HG03103 (cell line): ENCODE results near the gene CAMK2G.
"Not testable (repeated sequence)": the region's sequence is repeated elsewhere in the genome, so short reads cannot be mapped to it uniquely, and the experiment has no call there.

Experiments used
- ATAC-seq: cut with Tn5 transposase; IDR thresholded peaks from one replicate; pipeline ENCODE4 v1.9.1; 2021; ENCODE audit warnings: low read depth; ENCODE audit not compliant: unreplicated experiment

Gene CAMK2G

DNA sequence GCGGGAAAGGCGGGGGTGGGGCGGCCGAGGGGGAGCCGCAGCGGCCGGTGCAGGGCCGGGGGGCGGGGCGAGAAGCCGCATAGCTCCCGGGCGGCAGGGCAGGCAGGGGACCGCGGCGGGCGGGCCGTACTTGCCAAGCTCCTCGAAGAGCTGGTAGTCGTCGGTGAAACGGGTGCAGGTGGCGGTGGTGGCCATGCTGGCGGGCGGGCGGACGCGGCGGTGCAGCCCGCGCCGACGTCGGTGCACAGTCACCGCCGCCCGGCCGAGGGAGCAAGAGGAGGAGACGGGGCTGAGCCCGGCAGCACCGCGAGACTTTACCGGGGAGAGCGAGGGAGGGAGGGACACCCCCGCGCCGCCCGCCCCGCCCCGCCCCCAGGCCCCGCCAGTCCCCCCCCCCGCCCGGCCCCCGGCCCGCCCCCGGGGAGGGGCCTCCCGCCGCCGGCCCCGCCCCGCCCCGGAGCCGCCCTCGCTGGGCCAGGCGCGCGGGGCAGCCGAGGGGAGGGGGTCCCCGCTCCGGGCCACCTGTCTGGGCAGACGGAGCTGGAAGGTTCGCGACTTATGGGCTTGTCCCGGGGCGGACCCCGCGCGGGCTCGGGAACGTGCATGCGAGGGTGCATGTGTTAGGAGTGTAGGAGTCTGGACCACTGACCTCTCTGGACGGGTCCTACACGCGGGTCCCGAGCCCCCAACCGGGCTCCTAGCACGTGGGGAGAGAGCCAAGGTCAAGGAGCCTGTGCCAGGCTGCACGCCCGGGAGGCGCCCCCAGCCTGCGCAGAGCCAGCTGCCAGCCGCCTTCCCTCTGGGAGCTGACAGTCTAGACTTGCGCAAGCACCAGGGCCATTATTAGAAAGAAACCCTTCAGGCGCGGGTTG, at the start of gene CAMK2G:
TSS of gene CAMK2G (minus strand) at position 289 of the 872 bp plus-strand sequence. CDS start at position 195, 94 bp downstream.
- ATAC-seq: peak; percentile 80

DNA sequence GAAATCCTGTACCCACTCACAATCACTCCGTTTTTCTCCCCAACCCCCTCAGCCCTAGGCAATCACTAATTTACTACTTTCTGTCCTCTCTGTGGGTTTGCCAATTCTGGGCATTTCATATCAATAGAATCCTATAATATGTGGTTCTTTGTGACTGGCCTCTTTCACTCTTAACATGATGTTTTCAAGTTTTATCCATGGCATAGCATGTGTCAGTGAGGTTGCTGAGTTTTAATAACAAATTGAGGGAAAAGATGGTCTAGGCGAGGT, 48.4 kb upstream of the CAMK2G start:
- ATAC-seq: no peak

DNA sequence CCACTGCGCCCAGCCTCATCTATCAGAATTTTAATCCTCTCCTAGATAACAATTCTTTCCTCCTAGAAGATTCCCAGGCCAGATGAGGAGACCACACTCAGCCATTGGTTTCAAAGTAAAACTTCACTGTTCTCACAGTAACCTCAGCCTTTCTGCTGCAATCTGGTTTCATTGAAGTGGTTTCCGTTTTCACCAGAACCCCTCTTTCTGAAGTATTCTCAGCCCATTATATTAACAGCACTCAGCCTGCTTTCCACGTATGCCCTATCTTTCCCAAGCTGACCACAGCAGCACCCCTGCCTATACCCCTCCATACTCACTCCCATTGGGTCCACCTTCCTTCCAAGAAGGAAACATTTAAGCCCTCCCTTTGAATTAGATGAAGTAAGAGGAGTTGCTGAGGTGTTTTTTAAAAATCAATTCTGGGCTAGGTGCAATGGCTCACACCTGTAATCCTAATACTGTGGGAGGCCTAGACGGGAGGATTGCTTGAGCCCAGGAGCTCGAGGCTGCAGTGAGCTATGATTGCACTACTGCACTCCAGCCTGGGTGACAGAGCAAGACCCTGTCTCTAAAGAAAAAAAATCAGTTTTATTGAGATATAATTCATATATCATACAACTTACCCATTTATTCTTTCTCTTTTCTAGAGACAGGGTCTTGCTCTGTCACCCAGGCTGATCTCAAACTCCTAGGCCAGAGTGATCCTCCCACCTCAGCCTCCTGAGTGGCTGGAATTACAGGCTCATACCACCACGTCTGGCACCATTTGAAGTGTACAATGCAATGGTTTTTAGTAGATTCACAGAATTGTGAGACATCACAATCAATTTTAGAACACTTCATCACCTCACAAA, 47.9 kb upstream of the CAMK2G start:
- ATAC-seq: no peak

DNA sequence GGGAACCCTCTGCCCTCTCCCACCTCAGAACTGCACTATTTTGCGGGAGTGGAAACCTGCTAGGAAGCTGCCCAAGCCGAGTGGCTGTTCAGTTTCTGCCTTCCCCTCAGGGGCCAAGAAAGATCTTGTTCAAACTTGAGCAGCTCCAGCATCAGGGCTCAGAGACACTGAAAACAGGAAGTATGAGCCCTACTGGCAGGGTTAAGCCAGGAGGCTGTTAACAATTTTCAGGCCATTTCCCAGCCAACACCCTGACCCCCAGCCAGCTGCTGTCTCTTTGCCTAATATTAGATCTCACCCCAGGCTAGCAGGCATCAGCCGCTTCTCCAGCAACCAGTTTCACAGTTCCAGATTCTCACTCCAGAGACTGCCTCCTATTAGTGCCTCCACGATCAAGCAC, 45.7 kb upstream of the CAMK2G start:
- ATAC-seq: no peak

DNA sequence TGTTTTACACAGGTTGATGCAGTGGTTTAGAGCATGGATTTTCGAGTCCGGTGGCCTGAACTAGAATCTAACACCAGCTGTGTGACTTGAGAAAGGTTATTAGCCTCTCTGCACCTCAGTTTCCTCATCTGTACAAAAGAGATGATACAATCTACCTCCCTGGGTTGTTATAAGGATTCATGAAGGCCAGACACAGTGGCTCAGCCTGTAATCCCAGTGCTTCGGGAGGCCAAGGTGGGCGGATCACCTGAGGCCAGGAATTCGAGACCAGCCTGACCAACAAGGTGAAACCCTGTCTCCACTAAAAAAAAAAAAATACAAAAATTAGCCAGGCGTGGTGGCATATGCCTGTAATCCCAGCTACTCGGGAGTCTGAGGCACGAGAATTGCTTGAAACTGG, 45.1 kb upstream of the CAMK2G start:
- not testable (repeated sequence) for ATAC-seq

DNA sequence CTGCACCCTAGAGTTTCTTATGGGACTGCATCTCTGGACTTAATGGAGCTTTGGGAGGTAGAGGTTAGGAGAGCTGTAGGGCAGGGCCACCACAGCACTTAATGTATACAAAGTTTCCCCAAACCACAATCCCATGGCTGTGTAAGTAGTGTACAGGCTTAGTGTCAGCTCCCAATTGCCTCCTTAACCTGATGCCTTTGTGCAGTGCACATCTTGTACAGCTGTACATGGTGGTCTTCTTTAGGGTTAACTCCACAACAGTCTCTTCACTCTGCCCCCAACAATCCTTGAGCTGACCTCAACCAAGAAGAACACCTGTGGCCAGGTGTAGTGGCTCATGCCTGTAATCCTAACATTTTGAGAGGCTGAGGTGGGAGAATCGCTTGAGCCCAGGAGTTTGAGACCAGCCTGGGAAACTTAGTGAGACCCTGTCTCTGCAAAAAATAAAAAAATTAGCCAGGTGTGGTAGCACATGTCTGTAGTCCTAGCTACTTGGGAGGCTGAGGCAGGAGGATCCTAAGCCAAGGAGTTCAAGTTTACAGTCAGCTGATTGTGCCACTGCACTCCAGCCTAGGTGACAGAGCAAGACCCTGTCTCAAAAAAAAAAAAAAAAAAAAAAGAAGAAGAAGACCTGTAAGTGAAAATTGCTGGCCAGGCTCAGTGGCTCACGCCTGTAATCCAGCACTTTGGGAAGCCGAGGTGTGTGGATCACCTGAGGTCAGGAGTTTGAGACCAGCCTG, 43.4 kb upstream of the CAMK2G start:
- ATAC-seq: no peak

DNA sequence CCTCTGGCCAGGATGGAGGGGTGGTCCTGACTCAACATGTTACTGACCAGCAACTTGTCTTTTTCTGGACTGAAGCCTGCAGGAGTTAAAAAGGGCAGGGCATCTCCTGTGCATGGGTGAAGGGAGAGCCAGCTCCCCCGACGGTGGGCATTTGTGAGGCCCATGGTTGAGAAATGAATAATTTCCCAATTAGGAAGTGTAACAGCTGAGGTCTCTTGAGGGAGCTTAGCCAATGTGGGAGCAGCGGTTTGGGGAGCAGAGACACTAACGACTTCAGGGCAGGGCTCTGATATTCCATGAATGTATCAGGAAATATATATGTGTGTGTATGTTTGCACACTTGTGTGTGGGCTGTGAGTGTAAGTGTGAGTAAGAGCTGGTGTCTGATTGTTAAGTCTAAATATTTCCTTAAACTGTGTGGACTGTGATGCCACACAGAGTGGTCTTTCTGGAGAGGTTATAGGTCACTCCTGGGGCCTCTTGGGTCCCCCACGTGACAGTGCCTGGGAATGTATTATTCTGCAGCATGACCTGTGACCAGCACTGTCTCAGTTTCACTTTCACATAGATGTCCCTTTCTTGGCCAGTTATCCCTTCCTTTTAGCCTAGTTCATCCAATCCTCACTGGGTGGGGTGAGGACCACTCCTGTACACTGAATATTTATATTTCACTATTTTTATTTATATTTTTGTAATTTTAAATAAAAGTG, 42.6 kb upstream of the CAMK2G start:
- no peak for ATAC-seq

DNA sequence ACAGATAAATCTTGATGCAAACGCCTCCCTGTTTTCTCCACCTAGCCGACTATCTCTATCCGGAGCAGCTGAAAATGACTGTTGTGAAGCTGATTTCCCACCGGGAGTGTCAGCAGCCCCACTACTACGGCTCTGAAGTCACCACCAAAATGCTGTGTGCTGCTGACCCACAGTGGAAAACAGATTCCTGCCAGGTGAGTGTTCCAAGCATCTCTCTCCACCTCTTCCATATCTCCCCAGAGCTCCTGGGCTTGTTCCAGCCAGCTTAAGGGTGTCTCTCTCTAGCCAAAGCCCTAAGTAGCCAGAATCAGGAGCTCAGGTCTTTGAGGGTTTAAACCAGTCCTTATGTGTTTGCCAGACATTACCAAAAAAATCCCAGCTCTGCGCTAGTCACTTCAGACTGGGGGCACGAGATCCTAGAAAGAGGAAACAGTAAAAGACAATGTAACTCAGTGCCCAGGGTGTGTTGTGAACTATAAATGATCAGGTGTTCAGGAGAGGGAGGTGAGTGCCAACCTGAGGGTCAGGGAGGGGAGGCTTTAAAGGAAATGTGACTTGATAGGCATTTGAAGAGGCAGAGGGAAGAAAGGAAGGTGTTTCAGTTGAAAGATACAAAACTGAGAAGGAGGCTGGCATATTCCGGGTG, 41.0 kb upstream of the CAMK2G start:
- no peak for ATAC-seq

DNA sequence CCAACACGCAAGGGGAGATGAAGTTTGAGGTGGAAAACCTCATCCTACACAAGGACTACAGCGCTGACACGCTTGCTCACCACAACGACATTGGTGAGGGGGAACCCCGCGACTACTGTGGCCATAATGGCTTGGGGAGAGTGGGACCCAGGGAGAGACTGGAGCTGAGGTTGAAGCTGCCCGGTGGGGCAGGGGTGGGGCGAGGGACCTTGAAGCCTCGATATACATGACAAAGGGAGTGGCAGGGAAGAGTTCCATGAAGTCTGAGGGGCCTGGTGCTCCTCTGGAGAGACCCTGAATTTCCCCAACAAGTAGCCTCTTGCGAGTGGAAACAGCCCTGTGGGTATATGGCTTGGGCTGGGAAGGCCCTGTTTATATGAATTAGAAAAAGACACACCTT, 39.7 kb upstream of the CAMK2G start:
- ATAC-seq: no peak

DNA sequence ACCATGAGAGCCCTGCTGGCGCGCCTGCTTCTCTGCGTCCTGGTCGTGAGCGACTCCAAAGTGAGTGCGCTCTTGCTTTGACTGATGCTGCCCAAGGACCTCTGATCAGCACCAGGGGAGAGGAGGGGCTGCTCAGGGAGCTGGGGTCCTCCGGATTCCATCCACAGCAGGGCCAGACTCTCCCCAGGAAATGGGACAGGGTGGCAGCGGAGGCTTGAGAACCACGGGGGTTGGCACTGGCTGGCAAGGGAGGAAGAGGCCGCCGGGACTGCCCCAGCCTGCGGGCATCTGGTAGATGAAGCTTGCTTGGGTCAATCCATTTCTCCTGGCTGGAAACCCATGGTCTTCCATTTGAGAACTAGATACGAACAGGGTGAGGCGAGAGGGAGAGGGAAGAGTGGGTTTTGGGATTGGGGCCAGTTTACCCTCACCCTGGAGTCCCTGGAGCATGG, 37.2 kb upstream of the CAMK2G start:
- no peak for ATAC-seq

DNA sequence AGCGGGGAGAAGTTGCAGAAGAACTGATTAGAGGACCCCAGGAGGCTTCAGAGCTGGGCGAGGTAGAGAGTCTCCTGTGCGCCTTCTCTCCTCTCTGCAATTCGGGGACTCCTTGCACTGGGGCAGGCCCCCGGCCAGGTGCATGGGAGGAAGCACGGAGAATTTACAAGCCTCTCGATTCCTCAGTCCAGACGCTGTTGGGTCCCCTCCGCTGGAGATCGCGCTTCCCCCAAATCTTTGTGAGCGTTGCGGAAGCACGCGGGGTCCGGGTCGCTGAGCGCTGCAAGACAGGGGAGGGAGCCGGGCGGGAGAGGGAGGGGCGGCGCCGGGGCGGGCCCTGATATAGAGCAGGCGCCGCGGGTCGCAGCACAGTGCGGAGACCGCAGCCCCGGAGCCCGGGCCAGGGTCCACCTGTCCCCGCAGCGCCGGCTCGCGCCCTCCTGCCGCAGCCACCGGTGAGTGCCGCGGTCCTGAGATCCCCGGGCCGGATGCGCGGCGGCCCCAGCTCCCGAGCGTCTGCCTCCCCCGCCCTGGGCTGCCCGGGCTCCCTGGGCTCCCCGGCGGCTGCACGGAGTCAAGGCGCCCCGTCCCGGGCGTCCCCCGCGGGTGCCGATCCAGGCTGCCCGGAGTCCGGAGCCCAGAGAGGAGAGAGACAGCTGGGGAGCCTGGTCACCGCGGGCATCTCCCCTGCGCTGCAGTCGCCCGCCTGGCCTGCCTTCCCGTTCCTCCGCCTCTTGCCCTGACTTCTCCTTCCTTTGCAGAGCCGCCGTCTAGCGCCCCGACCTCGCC, 36.6 kb upstream of the CAMK2G start, which contains the start of gene PLAU:
TSS of gene PLAU (plus strand) at position 369 of the 789 bp plus-strand sequence. CDS start 424 bp downstream, outside the sequence.
- ATAC-seq: no peak

DNA sequence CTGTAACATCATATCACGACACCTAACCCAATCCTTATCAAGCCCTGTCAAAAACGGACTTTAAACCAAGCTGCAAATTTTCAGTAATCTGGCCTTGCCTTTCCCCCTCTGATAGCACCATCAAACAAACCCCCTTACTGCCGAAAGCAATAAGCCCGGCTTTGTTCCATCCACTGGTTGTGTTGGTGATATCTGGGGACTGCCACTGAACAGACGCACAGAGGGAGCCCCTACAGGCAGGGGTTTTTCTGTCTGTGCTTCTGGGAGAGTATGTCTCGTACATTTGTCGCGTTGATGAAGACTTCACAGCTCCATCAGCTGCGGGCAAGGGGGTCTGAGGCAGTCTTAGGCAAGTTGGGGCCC, 36.0 kb upstream of the CAMK2G start:
- ATAC-seq: no peak

DNA sequence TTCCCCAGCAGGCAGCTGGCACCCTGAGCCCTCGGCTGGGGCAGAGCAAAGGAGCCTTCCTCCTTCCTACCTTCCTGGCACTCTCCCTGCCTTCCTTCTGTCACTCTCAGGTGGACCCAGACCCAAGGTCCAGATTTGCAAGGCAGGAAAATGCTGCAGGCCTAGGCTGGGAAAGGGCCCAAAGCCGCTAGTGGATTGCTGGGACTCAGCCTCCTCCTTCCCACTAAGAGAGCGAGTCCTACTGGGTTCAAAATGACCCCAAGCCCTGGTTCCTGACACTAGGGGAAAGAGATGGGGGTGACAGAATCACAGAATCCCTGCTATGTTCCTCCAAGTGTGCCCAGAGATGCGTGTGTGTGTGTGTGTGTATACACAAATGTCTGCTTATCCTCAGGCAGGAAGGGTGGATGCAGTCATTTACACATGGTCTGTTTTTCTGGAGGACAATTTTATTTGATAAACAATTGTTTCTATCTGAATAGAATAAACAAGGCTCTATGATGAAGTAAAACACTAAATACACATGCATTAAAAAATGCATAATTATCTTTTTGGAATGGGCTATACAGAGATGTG, 35.3 kb upstream of the CAMK2G start:
- no peak for ATAC-seq

DNA sequence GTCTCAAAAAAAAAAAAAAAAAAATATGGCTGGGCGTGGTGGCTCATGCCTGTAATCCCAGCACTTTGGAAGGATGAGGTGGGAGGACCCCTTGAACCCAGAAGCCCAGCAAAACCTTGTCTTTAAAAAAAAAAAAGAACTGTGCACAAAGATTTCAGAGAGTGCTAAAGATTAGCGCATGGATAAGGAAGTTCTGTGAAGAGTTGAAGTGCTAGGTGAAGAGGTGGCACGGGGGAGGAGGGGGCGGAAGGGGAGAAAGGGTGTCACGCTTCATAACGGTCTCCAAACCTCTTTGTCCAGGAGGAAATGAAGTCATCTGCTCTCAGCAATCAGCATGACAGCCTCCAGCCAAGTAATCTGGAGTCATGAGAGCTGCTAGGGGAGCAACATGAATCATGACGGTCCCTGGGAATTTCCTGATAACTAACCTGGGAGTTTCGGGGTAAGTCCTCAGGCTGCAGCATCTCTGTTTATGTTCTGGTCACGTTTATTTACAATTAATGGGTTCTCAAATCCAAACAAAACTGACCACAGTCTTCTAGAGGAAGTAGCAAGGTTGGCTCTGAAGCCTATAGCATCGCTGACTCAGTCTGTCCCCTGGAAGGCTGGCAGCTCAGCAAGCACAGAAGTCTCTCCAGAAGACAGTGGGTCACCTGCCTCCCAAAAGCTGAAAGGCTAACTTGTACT, 34.6 kb upstream of the CAMK2G start:
- ATAC-seq: no peak

DNA sequence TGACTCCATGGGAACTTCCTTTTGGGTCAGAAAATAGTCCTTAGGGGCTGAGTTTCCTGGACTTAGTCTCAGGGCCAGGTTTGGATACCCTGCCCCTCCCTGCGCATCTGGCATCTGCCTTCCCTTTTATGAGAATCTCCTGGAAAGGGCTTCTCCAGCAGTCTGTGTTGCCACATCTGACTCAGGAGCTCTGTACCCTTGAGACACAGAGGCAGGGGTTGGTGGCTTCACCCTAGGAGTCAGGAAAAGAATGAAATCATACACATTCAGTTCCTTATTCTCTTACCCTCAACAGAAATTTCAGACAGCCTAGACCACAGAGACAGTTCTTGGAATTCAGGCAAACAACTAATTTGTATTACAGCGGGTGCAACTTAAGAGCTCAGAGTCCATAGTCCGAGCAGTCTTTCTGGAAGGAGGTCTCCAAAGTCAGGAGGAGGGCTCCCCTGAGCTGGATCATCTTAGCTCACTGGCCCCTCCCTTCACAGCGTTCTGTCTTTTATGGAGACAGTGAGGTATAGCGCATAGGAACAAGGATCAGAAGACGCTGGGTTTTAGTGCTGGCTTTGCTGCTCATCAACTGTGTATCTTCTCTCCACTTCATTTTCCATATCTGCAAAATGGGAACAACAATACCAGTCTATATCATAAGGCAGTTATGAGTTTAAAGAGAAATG, 33.6 kb upstream of the CAMK2G start:
- ATAC-seq: no peak

DNA sequence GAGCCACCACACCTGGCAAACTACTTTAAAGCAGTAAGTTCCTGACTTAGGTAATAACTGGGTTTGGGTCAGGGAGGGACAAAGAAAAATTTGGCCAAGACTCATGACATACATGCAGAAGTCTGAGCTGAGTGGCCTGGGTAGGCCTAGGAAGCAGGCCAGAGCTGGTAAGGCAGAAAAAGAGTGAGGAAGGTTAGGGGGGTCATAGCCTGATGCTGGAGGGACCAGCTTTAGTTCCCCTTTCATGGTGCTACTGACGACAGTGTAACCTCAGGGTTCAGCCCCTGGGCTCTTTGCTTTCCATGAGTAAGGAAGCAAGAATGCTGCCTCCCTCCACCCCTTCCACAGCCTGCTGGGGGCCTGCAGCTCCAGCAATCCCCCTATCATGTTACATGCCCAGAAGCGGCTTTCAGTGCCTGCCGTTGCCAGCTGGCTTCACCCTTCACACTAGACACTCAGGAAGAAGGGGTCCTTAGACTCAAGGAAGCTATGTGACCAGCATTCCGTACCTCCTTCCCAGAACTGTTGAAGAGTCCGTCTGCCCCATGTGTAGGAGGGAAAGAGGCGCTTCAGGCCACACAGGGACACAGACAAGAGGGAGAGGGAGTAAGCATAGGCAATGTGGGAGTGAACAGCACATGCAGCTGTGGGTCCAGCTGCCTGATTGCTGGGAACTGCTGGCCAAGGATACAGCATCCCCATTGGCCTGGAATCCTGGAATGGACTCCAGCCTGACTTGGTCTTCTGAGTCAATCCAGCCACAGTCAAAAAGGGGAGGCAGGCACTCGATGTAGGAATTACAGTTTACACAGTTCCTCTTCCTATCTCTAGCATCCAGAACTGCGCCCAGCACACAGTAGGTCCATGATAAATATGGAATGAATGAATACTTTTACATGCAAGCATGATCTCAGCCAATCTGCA, 32.4 kb upstream of the CAMK2G start:
- no peak for ATAC-seq
